Caco-2 (cell line): Measurements from ENCODE around the gene SNX25. TPM values are rescaled to one million over a fixed set of nuclear protein-coding genes. Genes with fewer than 3 reads are reported as not detected.

ENCODE experiments used
- BruUV-seq: library from RNA; stranded (reverse); fragments of 400-500 nt; replicated peaks from 2 replicates; lab custom pipeline; 2021; lab: Mats Ljungman, UMichigan
- CTCF ChIA-PET: fragments of 300-600 bp; sonication (Branson Sonifier 250); formaldehyde crosslinking; loops from one replicate; lab custom pipeline; 2022; ENCODE audit warnings: antibody characterized with exemption; lab: Charles Lee
- POLR2A ChIA-PET: fragments of 300-600 bp; sonication (Branson Sonifier 250); formaldehyde crosslinking; loops from one replicate; lab custom pipeline; 2022; ENCODE audit warnings: antibody characterized with exemption; lab: Charles Lee
- DNase-seq, 2 experiments: peaks; one replicate each; pipeline versions ENCODE4 v3.0.0 to v3.0.0-alpha.2; 2020 to 2022
- H3K27me3 ChIP-seq: replicated peaks from 2 replicates; pipeline ENCODE4 v1.6.0; 2011; ENCODE audit warnings: low read length; ENCODE audit not compliant: control insufficient read depth, insufficient read depth
- H3K36me3 ChIP-seq: 2 replicates; pipeline ENCODE4 v1.5.1; 2011; ENCODE audit warnings: low read length; ENCODE audit not compliant: control insufficient read depth, insufficient read depth
- H3K4me1 ChIP-seq: fragments of 250-450 bp; sonication (Bioruptor Pico); 2 replicates; pipeline ENCODE4 v1.5.1; 2020; ENCODE audit warnings: mild to moderate bottlenecking
- H3K4me3 ChIP-seq: 2 replicates; pipeline ENCODE4 v1.5.1; 2011; ENCODE audit warnings: low read depth, mild to moderate bottlenecking, control low read depth, low read length
- H3K9me3 ChIP-seq: fragments of 250-450 bp; sonication (Bioruptor Pico); 2 replicates; pipeline ENCODE4 v1.5.1; 2020; ENCODE audit warnings: mild to moderate bottlenecking, moderate library complexity
- H3K27ac Mint-ChIP-seq: one replicate; pipeline ENCODE4 v1.8.0; 2022; ENCODE audit warnings: mixed read lengths; ENCODE audit not compliant: unreplicated experiment
- H3K27me3 Mint-ChIP-seq: one replicate; pipeline ENCODE4 v1.8.0; 2022; ENCODE audit warnings: mixed read lengths; ENCODE audit not compliant: insufficient read depth, unreplicated experiment
- H3K36me3 Mint-ChIP-seq: one replicate; pipeline ENCODE4 v1.8.0; 2022; ENCODE audit warnings: mild to moderate bottlenecking, mixed read lengths; ENCODE audit not compliant: insufficient read depth, unreplicated experiment
- H3K4me1 Mint-ChIP-seq: one replicate; pipeline ENCODE4 v1.8.0; 2022; ENCODE audit warnings: low read depth, mixed read lengths; ENCODE audit not compliant: unreplicated experiment
- H3K4me3 Mint-ChIP-seq: one replicate; pipeline ENCODE4 v1.8.0; 2022; ENCODE audit warnings: mild to moderate bottlenecking, moderate library complexity, mixed read lengths; ENCODE audit not compliant: unreplicated experiment
- H3K9me3 Mint-ChIP-seq: one replicate; pipeline ENCODE4 v1.8.0; 2022; ENCODE audit warnings: mixed read lengths; ENCODE audit not compliant: unreplicated experiment
- intact Hi-C: fragments of 100-400 bp; cut with micrococcal nuclease; formaldehyde crosslinking; loops from one replicate; pipeline ENCODE4 v1.10.0; 2022; ENCODE audit not compliant: unreplicated experiment
- total RNA-seq: library from RNA; stranded (reverse); gene quantifications from 2 replicates; pipeline ENCODE4 v1.2.3, GENCODE V29; 2022
- TF ChIP-seq, protein P1 (sequence below), 2 experiments: fragments of 200-600 bp in 1 of 2; IDR thresholded peaks; 1 replicate in 1 of 2; 2 replicates in 1 of 2; pipeline versions ENCODE4 v1.5.1 to v1.8.0; 2011 to 2022; ENCODE audit warnings: antibody characterized with exemption in 1 of 2, control low read depth in 1 of 2, inconsistent platforms in 1 of 2, low read depth in 1 of 2, low read length in 1 of 2, mild to moderate bottlenecking in 1 of 2, moderate library complexity in 1 of 2; ENCODE audit not compliant: insufficient read depth in 1 of 2, severe bottlenecking in 1 of 2, unreplicated experiment in 1 of 2

The SNX25 gene
- total RNA-seq, 1 experiment from 2014 or later, result 9.3 TPM

DNA sequence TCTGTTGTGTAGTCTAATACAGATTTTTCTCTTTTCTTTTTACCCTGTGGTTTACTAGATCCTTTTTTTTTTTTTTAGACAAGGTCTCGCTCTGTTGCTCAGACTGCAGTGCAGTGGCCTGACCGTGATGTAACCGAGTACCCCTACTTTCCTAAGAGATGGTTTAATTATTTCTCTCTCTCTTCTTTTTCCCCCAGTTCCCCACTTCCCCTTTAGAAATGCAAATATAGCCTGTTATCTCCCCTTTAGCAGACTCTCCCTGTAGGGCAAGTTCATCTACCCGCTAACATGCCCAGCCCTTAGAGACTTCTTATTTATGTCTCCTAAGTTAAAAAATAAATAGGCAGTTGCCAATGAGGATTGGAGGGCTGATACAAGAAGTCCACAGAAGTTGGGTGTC, 4.5 kb downstream of the SNX25 start:
- intact Hi-C loops, result loop anchor here (5.0 kb wide), 1 partner anchor 73 kb away; no protein-coding TSS in a partner anchor
- Mint-ChIP-seq H3K27ac (no peak overlapping the region), H3K4me1 (no peaks in the 10 kb centered on the region), H3K9me3 (no peaks in the 10 kb centered on the region), H3K4me3 (no peak overlapping the region), H3K36me3 (peaks cover 4% of the 10 kb centered on the region), H3K27me3 (no peaks in the 10 kb centered on the region)
- H3K4me3 ChIP-seq, result no peak overlapping the region
- TF ChIP-seq, protein P1, sequence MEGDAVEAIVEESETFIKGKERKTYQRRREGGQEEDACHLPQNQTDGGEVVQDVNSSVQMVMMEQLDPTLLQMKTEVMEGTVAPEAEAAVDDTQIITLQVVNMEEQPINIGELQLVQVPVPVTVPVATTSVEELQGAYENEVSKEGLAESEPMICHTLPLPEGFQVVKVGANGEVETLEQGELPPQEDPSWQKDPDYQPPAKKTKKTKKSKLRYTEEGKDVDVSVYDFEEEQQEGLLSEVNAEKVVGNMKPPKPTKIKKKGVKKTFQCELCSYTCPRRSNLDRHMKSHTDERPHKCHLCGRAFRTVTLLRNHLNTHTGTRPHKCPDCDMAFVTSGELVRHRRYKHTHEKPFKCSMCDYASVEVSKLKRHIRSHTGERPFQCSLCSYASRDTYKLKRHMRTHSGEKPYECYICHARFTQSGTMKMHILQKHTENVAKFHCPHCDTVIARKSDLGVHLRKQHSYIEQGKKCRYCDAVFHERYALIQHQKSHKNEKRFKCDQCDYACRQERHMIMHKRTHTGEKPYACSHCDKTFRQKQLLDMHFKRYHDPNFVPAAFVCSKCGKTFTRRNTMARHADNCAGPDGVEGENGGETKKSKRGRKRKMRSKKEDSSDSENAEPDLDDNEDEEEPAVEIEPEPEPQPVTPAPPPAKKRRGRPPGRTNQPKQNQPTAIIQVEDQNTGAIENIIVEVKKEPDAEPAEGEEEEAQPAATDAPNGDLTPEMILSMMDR (IDR thresholded peaks at IDR 0.05; ENCODE audit: insufficient read depth in 1 of 2, low read depth in 1 of 2, low read length in 1 of 2, severe bottlenecking in 1 of 2, unreplicated experiment in 1 of 2), result no peak
- H3K9me3 ChIP-seq, result no peaks in the 10 kb centered on the region
- CTCF ChIA-PET, result no interaction called here
- BruUV-seq, result no TSS peak
- 0 out of 2 replicates have a peak, but pooled peaks cover 10% of the 10 kb centered on the region for H3K4me1 ChIP-seq
- H3K27me3 ChIP-seq, result no peaks in the 10 kb centered on the region
- POLR2A ChIA-PET, result no interaction called here
- no peak for DNase-seq
- H3K36me3 ChIP-seq, result no peaks in the 10 kb centered on the region

DNA sequence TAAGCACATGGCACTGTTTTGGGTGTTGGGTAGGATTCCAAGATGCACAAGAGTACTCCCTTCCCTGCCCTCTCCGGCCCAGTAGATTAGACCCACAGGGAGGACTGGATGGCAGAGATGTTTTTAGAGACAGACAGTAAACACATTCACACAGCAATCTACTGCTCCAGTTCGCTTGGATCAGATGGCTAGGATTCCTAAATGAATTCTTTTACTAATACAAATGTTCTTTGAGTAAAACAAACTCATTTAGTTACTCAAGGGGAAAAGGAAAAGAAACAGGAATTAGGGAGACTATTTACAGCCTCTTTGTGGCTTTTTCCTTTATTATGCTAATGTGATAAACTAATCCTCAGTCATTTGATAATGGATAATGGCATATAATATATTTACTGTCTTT, 5.9 kb downstream of the SNX25 start:
- H3K9me3 Mint-ChIP-seq, result no peaks in the 10 kb centered on the region
- Histone ChIP-seq H3K4me1 (0 out of 2 replicates have a peak, but pooled peaks cover 10% of the 10 kb centered on the region), H3K4me3 (no peak overlapping the region), H3K36me3 (no peaks in the 10 kb centered on the region), H3K9me3 (no peaks in the 10 kb centered on the region), H3K27me3 (no peaks in the 10 kb centered on the region)
- TF ChIP-seq, protein P1 (IDR thresholded peaks at IDR 0.05; ENCODE audit: insufficient read depth in 1 of 2, low read depth in 1 of 2, low read length in 1 of 2, severe bottlenecking in 1 of 2, unreplicated experiment in 1 of 2), result no peak
- H3K27me3 Mint-ChIP-seq, result no peaks in the 10 kb centered on the region
- no peaks in the 10 kb centered on the region for H3K36me3 Mint-ChIP-seq
- H3K4me1 Mint-ChIP-seq, result no peaks in the 10 kb centered on the region
- BruUV-seq, result no TSS peak
- CTCF ChIA-PET, result no interaction called here
- intact Hi-C loops, result no loop called here
- no peak overlapping the region for H3K4me3 Mint-ChIP-seq
- no peak overlapping the region for H3K27ac Mint-ChIP-seq
- POLR2A ChIA-PET, result no interaction called here
- DNase-seq, result no peak

DNA sequence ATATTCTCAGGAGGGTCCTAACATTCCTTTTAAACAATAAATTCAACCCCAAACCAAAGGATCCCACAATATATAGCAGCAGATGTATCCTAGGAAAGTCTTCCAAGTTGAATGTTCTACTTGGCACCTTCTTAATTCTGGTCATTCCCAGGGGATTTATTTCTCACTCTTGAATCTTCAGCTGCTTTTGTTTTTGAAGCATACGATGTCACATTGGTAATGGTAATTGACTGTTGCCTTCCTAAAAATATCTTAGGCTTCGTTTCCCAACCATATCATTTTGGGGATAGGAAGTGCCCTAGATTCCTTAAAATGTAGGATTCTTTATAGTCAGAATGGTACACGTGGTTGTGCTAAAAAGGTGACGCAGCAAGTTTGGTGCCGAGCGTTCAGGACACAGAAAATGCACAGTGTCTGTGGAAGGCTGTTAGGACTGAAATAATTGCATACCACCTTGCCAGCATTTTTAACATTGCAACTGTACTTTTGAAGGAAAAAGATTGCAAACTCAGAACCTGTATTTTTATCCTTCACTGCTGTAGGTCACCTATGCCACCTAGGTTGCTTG, 8.1 kb downstream of the SNX25 start:
- Histone ChIP-seq H3K36me3 (no peaks in the 10 kb centered on the region), H3K27me3 (no peaks in the 10 kb centered on the region), H3K4me1 (no peaks in the 10 kb centered on the region), H3K9me3 (no peaks in the 10 kb centered on the region), H3K4me3 (no peak overlapping the region)
- no TSS peak for BruUV-seq
- H3K4me1 Mint-ChIP-seq, result no peaks in the 10 kb centered on the region
- intact Hi-C loops, result no loop called here
- DNase-seq, result no peak
- ChIA-PET CTCF (interaction anchor here (0.9 kb wide), 1 partner anchor 10 kb away, joined by 6 read pairs; no protein-coding TSS in a partner anchor), POLR2A (no interaction called here)
- no peaks in the 10 kb centered on the region for H3K36me3 Mint-ChIP-seq
- TF ChIP-seq, protein P1 (IDR thresholded peaks at IDR 0.05; ENCODE audit: insufficient read depth in 1 of 2, low read depth in 1 of 2, low read length in 1 of 2, severe bottlenecking in 1 of 2, unreplicated experiment in 1 of 2), result no peak
- H3K27me3 Mint-ChIP-seq, result no peaks in the 10 kb centered on the region
- no peaks in the 10 kb centered on the region for H3K9me3 Mint-ChIP-seq
- H3K4me3 Mint-ChIP-seq, result no peak overlapping the region
- H3K27ac Mint-ChIP-seq, result no peak overlapping the region
